ENCODE data around the gene FOXA2.

DNA sequence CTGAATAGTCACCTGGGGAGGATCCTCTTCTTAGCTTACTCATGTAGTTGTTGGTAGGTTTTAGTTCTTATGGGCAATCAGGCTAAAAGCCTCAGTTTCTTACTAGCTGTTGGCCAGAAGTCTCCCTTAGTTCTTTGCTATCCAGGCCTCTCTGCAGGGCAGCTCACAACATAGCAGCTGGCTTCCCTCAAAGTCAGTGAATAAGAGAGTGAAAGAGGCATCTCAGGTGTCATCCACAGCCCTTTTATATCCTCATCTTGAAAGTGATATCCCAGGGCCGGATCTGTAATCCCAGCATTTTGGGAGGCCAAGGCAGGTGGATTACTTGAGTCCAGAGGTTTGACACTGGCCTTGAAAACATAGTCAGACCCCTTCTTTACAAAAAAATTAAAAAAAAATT, 42.1 kb upstream of the FOXA2 start:
- TF ChIP-seq CTCF (IDR thresholded peaks at IDR 0.05) (no peak), POLR2A (IDR thresholded peaks at IDR 0.05) (no peak)
